ENCODE measurements around the gene IL4R.
A peak's percentile ranks its signal among the peaks of the same experiment; 100 is the strongest.

Gene IL4R

GRCh38 chr16:27361987-27362386 lies 48.2 kb downstream of the IL4R start:
- no peak for DNase-seq

GRCh38 chr16:27362570-27363245 lies 48.9 kb downstream of the IL4R start:
- DNase-seq: no peak

GRCh38 chr16:27363246-27363632 lies 49.5 kb downstream of the IL4R start:
- DNase-seq: no peak

- no peak for DNase-seq
Measured at GRCh38 chr16:27363797-27364196, 50.0 kb downstream of the IL4R start.

GRCh38 chr16:27364493-27365141 lies 50.8 kb downstream of the IL4R start:
- no peak for DNase-seq

GRCh38 chr16:27365142-27366089 lies 51.6 kb downstream of the IL4R start:
- DNase-seq: no peak

GRCh38 chr16:27366687-27367460 lies 53.1 kb downstream of the IL4R start:
- peak in 1 of 2 donors; percentile 15 for DNase-seq

GRCh38 chr16:27367461-27368357 lies 53.9 kb downstream of the IL4R start:
- DNase-seq: peak; percentile 66 to 76

- DNase-seq: no peak
Measured at GRCh38 chr16:27368358-27368722, 54.6 kb downstream of the IL4R start.

GRCh38 chr16:27369806-27370205 lies 56.0 kb downstream of the IL4R start:
- DNase-seq: no peak

GRCh38 chr16:27370318-27370717 lies 56.5 kb downstream of the IL4R start:
- peak in 1 of 2 donors; percentile 40 for DNase-seq

- no peak for DNase-seq
Measured at GRCh38 chr16:27373312-27373711, 59.5 kb downstream of the IL4R start.

GRCh38 chr16:27374221-27374803 lies 60.5 kb downstream of the IL4R start:
- peak; percentile 65 to 72 for DNase-seq

- peak; percentile 87 for DNase-seq
Measured at GRCh38 chr16:27374804-27375425, 61.1 kb downstream of the IL4R start.

- peak; percentile 34 to 45 for DNase-seq
Measured at GRCh38 chr16:27377666-27378485, 64.1 kb downstream of the IL4R start.

- DNase-seq: peak; percentile 27 to 50
Measured at GRCh38 chr16:27378871-27379481, 65.2 kb downstream of the IL4R start.

GRCh38 chr16:27379919-27380318 lies 66.1 kb downstream of the IL4R start:
- no peak for DNase-seq

GRCh38 chr16:27381236-27381635 lies 67.5 kb downstream of the IL4R start:
- no peak for DNase-seq
